Tibial nerve (tissue), 4 donors: Measurements from ENCODE around the gene PDSS2.

Source experiments
- CTCF ChIP-seq, 5 experiments: fragments of 200-600 bp in 3 of 5; fragments of 450-650 bp in 2 of 5; sonication (generic) in 3 of 5; IDR thresholded peaks; one replicate each; pipeline ENCODE4 v1.5.1; 2016 to 2019; ENCODE audit warnings: antibody characterized with exemption in 5 of 5, mild to moderate bottlenecking in 3 of 5, moderate library complexity in 2 of 5
- EP300 ChIP-seq, 2 donors: sonication (generic); formaldehyde crosslinking; IDR thresholded peaks; one replicate each; pipeline ENCODE4 v1.6.1; 2017; ENCODE audit warnings: antibody characterized with exemption in 2 of 2, mild to moderate bottlenecking in 1 of 2

GRCh38 chr6:107314531-107314939, 144.8 kb downstream of the PDSS2 start:
- TF ChIP-seq CTCF (IDR thresholded peaks at IDR 0.05) = no peak
- TF ChIP-seq EP300 (IDR thresholded peaks at IDR 0.05) = no peak
